H9 (cell line): ENCODE results near the gene SYNPO2L. TPM values are rescaled to one million over a fixed set of nuclear protein-coding genes. Genes with fewer than 3 reads are reported as not detected.

Experiments
- DNase-seq: peaks from one replicate; pipeline ENCODE4 v3.0.0-alpha.2; 2017
- H2AFZ ChIP-seq: one replicate; pipeline ENCODE4 v1.6.1; 2013; ENCODE audit warnings: mild to moderate bottlenecking, low read length, control low read depth, moderate library complexity
- H2AK5ac ChIP-seq: 2 replicates; pipeline ENCODE4 v1.6.1; 2013; ENCODE audit warnings: low read length, control low read depth, mixed read lengths; ENCODE audit not compliant: insufficient read length
- H2BK120ac ChIP-seq: one replicate; pipeline ENCODE4 v1.6.1; 2013; ENCODE audit warnings: low read depth, mild to moderate bottlenecking, low read length, control low read depth, inconsistent platforms; ENCODE audit not compliant: poor library complexity, severe bottlenecking
- H2BK12ac ChIP-seq: 2 replicates; pipeline ENCODE4 v1.6.1; 2013; ENCODE audit warnings: low read length, control low read depth, mixed read lengths, low read depth; ENCODE audit not compliant: insufficient read length
- H2BK15ac ChIP-seq: 2 replicates; pipeline ENCODE4 v1.6.1; 2013; ENCODE audit warnings: low read depth, low read length, control low read depth
- H2BK20ac ChIP-seq: one replicate; pipeline ENCODE4 v1.6.1; 2013; ENCODE audit warnings: low read depth, mild to moderate bottlenecking, low read length, control low read depth, inconsistent platforms; ENCODE audit not compliant: poor library complexity, severe bottlenecking
- H2BK5ac ChIP-seq: 2 replicates; pipeline ENCODE4 v1.6.1; 2013; ENCODE audit warnings: low read length, control low read depth, mixed read lengths; ENCODE audit not compliant: insufficient read length
- H3K14ac ChIP-seq: 2 replicates; pipeline ENCODE4 v1.6.1; 2013; ENCODE audit warnings: low read length, control low read depth; ENCODE audit not compliant: insufficient read depth
- H3K18ac ChIP-seq: 2 replicates; pipeline ENCODE4 v1.6.1; 2013; ENCODE audit warnings: low read depth, mild to moderate bottlenecking, mixed read lengths, low read length, control low read depth; ENCODE audit not compliant: insufficient read length
- H3K23ac ChIP-seq: 2 replicates; pipeline ENCODE4 v1.6.1; 2013; ENCODE audit warnings: low read length, control low read depth, mixed read lengths, low read depth; ENCODE audit not compliant: insufficient read length
- H3K23me2 ChIP-seq: 2 replicates; pipeline ENCODE4 v1.6.1; 2013; ENCODE audit warnings: low read depth, mild to moderate bottlenecking, mixed read lengths, low read length, control low read depth; ENCODE audit not compliant: insufficient read length, poor library complexity, severe bottlenecking
- H3K27ac ChIP-seq: 2 replicates; pipeline ENCODE4 v1.5.1; 2013; ENCODE audit warnings: low read length, control low read depth, mixed read lengths, low read depth; ENCODE audit not compliant: insufficient read length
- H3K27me3 ChIP-seq: 2 replicates; pipeline ENCODE4 v1.6.1; 2013; ENCODE audit warnings: low read length, control low read depth, inconsistent platforms; ENCODE audit not compliant: insufficient read depth
- H3K4ac ChIP-seq: 2 replicates; pipeline ENCODE4 v1.6.1; 2013; ENCODE audit warnings: low read depth, mild to moderate bottlenecking, control low read depth, inconsistent platforms, low read length, moderate library complexity
- H3K4me1 ChIP-seq: 2 replicates; pipeline ENCODE4 v1.6.1; 2013; ENCODE audit warnings: low read length, control low read depth, inconsistent platforms; ENCODE audit not compliant: insufficient read depth
- H3K4me2 ChIP-seq: 2 replicates; pipeline ENCODE4 v1.6.1; 2013; ENCODE audit warnings: low read length, control low read depth, mixed read lengths; ENCODE audit not compliant: insufficient read length, insufficient read depth
- H3K56ac ChIP-seq: 2 replicates; pipeline ENCODE4 v1.6.1; 2013; ENCODE audit warnings: low read depth, mild to moderate bottlenecking, mixed read lengths, low read length, control low read depth; ENCODE audit not compliant: insufficient read length
- H3K79me1 ChIP-seq: 2 replicates; pipeline ENCODE4 v1.6.1; 2013; ENCODE audit warnings: low read depth, mild to moderate bottlenecking, moderate library complexity, low read length, control low read depth, inconsistent platforms; ENCODE audit not compliant: insufficient read depth, poor library complexity, severe bottlenecking
- H3K79me2 ChIP-seq: 2 replicates; pipeline ENCODE4 v1.6.1; 2013; ENCODE audit warnings: low read length, control low read depth, inconsistent platforms; ENCODE audit not compliant: insufficient read depth
- H3K9ac ChIP-seq: 2 replicates; pipeline ENCODE4 v1.6.1; 2013; ENCODE audit warnings: low read length, control low read depth, mixed read lengths; ENCODE audit not compliant: insufficient read length; ENCODE audit errors: extremely low read depth
- H3K9me3 ChIP-seq: one replicate; pipeline ENCODE4 v1.6.1; 2013; ENCODE audit warnings: low read depth, low read length, inconsistent platforms; ENCODE audit not compliant: control insufficient read depth
- H3T11ph ChIP-seq: one replicate; pipeline ENCODE4 v1.6.1; 2013; ENCODE audit warnings: mild to moderate bottlenecking, low read length, control low read depth, inconsistent platforms
- H4K20me1 ChIP-seq: one replicate; pipeline ENCODE4 v1.6.1; 2013; ENCODE audit not compliant: control insufficient read depth, insufficient read length, insufficient read depth
- H4K5ac ChIP-seq: 2 replicates; pipeline ENCODE4 v1.6.1; 2013; ENCODE audit warnings: low read depth, mild to moderate bottlenecking, mixed read lengths, low read length, control low read depth; ENCODE audit not compliant: insufficient read length
- H4K8ac ChIP-seq: replicated peaks from 2 replicates; pipeline ENCODE4 v1.6.1; 2013; ENCODE audit warnings: low read length, control low read depth, mixed read lengths, low read depth; ENCODE audit not compliant: insufficient read length
- H4K91ac ChIP-seq: 2 replicates; pipeline ENCODE4 v1.6.1; 2013; ENCODE audit warnings: low read depth, mild to moderate bottlenecking, moderate library complexity, mixed read lengths, low read length, control low read depth; ENCODE audit not compliant: insufficient read length
- H3K27ac Mint-ChIP-seq, 3 experiments: 2 replicates in 2 of 3; 3 replicates in 1 of 3; pipeline ENCODE4 v1.8.0; 2020 to 2021; ENCODE audit warnings: mixed read lengths in 3 of 3, mild to moderate bottlenecking in 1 of 3, moderate library complexity in 1 of 3
- H3K27me3 Mint-ChIP-seq: 2 replicates; pipeline ENCODE4 v1.8.0; 2021; ENCODE audit warnings: low read depth, mild to moderate bottlenecking, moderate library complexity, mixed read lengths
- H3K36me3 Mint-ChIP-seq, 3 experiments: 2 replicates in 2 of 3; 3 replicates in 1 of 3; pipeline ENCODE4 v1.8.0; 2020 to 2021; ENCODE audit warnings: low read depth in 3 of 3, mixed read lengths in 3 of 3; ENCODE audit not compliant: insufficient read depth in 1 of 3
- H3K4me1 Mint-ChIP-seq, 2 experiments: 2 replicates each; pipeline ENCODE4 v1.8.0; 2020; ENCODE audit warnings: mixed read lengths in 2 of 2
- H3K4me3 Mint-ChIP-seq, 2 experiments: 2 replicates in 1 of 2; 3 replicates in 1 of 2; pipeline ENCODE4 v1.8.0; 2020 to 2021; ENCODE audit warnings: mild to moderate bottlenecking in 2 of 2, mixed read lengths in 2 of 2, moderate library complexity in 1 of 2
- H3K9me3 Mint-ChIP-seq, 2 experiments: 2 replicates in 1 of 2; 3 replicates in 1 of 2; pipeline ENCODE4 v1.8.0; 2020; ENCODE audit warnings: mild to moderate bottlenecking in 2 of 2, mixed read lengths in 2 of 2, moderate library complexity in 1 of 2
- CTCF ChIP-seq: fragments of 200-600 bp; sonication (generic); conservative IDR thresholded peaks from 3 replicates; pipeline ENCODE4 v1.8.0; 2021; ENCODE audit warnings: antibody characterized with exemption, mild to moderate bottlenecking
- WGBS: extraction: QIAGEN DNeasy Blood & Tissue Kit; methylation state at CpG from one replicate; pipeline ENCODE4 v1.1.7; 2013; ENCODE audit warnings: missing lambda C conversion rate, low lambda C conversion rate, mixed read lengths; ENCODE audit not compliant: insufficient read length; ENCODE audit errors: extremely low coverage; 5-methylcytosine and 5-hydroxymethylcytosine counted together
- total RNA-seq: library from RNA; stranded (reverse); gene quantifications from 2 replicates; pipeline ENCODE4 v1.2.1, GENCODE V29; 2021

Gene SYNPO2L
- total RNA-seq, 1 experiment from 2014 or later = 0.11 TPM

DNA sequence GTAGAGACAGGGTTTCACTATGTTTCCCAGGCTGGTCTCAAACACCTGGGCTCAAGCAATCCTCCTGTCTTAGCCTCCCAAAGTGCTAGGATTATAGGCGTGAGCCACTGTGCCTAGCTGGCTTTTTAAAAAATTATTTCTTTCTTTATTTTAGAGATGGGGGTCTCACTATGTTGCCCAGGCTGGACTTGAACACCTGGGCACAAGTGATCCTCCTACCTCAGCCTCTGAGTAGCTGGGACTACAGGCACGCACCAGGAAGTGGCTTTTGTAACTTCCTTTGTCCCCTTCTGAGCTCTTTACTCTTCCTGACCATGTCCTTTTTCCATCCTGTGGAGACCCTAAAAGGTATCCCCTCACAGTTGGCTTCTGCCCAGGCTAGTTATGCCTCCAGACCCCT is 12.5 kb downstream of the SYNPO2L start:
- Histone ChIP-seq H3K4me1 (peaks cover 3% of the 10 kb centered on the region; the same call in 1 of the 2 replicates), H4K20me1 (no peaks in the 10 kb centered on the region), H3K23me2 (peaks cover 4% of the 10 kb centered on the region), H3K14ac (no peak overlapping the region), H3K27me3 (no peaks in the 10 kb centered on the region), H3K4me2 (no peak overlapping the region), H2BK20ac (no peak overlapping the region), H2BK12ac (no peak overlapping the region), H2BK5ac (no peak overlapping the region), H3K23ac (no peak overlapping the region), H3K56ac (no peak overlapping the region), H3K79me2 (no peaks in the 10 kb centered on the region), H3K79me1 (no peaks in the 10 kb centered on the region), H2AK5ac (no peak overlapping the region), H3T11ph (no peak overlapping the region), H4K8ac (no peak overlapping the region), H3K4ac (no peak overlapping the region), H3K9me3 (no peaks in the 10 kb centered on the region), H2BK120ac (no peak overlapping the region), H3K18ac (no peak overlapping the region), H4K91ac (no peak overlapping the region), H2BK15ac (no peak overlapping the region), H2AFZ (no peak overlapping the region), H4K5ac (no peak overlapping the region), H3K27ac (no peak overlapping the region), H3K9ac (no peak overlapping the region)
- H3K27ac Mint-ChIP-seq = no peak overlapping the region
- no peak for TF ChIP-seq CTCF
- no peaks in the 10 kb centered on the region for H3K9me3 Mint-ChIP-seq
- H3K36me3 Mint-ChIP-seq = no peaks in the 10 kb centered on the region
- peaks cover 16 to 17% of the 10 kb centered on the region in 2 experiments for H3K4me1 Mint-ChIP-seq
- no peak for DNase-seq
- H3K27me3 Mint-ChIP-seq = peaks cover 2% of the 10 kb centered on the region
- H3K4me3 Mint-ChIP-seq = no peak overlapping the region
- no CpG with 5 or more reads among the region's 2 CpGs for WGBS
